HEK293 (cell line): ENCODE measurements around the gene CEACAM19.

Experiments
- CTCF ChIP-seq: fragments of 450-650 bp; formaldehyde crosslinking; IDR thresholded peaks from 2 replicates; pipeline ENCODE4 v1.5.1; 2016; ENCODE audit warnings: missing biosample characterization, missing genetic modification characterization
- GFI1B ChIP-seq: fragments of 450-650 bp; formaldehyde crosslinking; IDR thresholded peaks from 2 replicates; pipeline ENCODE4 v1.5.1; 2016; ENCODE audit warnings: missing biosample characterization, missing genetic modification characterization
- SCRT1 ChIP-seq: fragments of 450-650 bp; formaldehyde crosslinking; IDR thresholded peaks from 2 replicates; pipeline ENCODE4 v1.5.1; 2016; ENCODE audit warnings: missing biosample characterization, missing genetic modification characterization, borderline replicate concordance
- WT1 ChIP-seq: fragments of 450-650 bp; formaldehyde crosslinking; IDR thresholded peaks from 2 replicates; pipeline ENCODE4 v1.5.1; 2016; ENCODE audit warnings: missing biosample characterization, missing genetic modification characterization
- ZBTB44 ChIP-seq: fragments of 450-650 bp; IDR thresholded peaks from 2 replicates; pipeline ENCODE4 v1.5.1; 2018; ENCODE audit warnings: missing biosample characterization, mild to moderate bottlenecking, missing genetic modification characterization
- ZNF274 ChIP-seq, 2 experiments: fragments of 200-500 bp in 1 of 2; fragments of 450-650 bp in 1 of 2; sonication (Bioruptor generic) in 1 of 2; formaldehyde crosslinking in 1 of 2; IDR thresholded peaks; 2 replicates each; pipeline versions ENCODE4 v1.5.1 to v1.6.1; 2014 to 2016; ENCODE audit warnings: borderline replicate concordance in 1 of 2, inconsistent platforms in 1 of 2, low read length in 1 of 2, missing biosample characterization in 1 of 2, missing genetic modification characterization in 1 of 2
- ZNF280D ChIP-seq: fragments of 450-650 bp; formaldehyde crosslinking; IDR thresholded peaks from 2 replicates; pipeline ENCODE4 v1.5.1; 2016; ENCODE audit warnings: missing biosample characterization, missing genetic modification characterization
- ZNF398 ChIP-seq: fragments of 450-650 bp; formaldehyde crosslinking; IDR thresholded peaks from 2 replicates; pipeline ENCODE4 v1.5.1; 2017; ENCODE audit warnings: missing biosample characterization, missing genetic modification characterization
- ZNF530 ChIP-seq: fragments of 450-650 bp; formaldehyde crosslinking; IDR thresholded peaks from 2 replicates; pipeline ENCODE4 v1.5.1; 2016; ENCODE audit warnings: low read depth, missing biosample characterization, missing genetic modification characterization
- ZNF623 ChIP-seq: fragments of 450-650 bp; formaldehyde crosslinking; IDR thresholded peaks from 2 replicates; pipeline ENCODE4 v1.5.1; 2016; ENCODE audit warnings: missing biosample characterization, missing genetic modification characterization
- ZNF624 ChIP-seq: fragments of 450-650 bp; formaldehyde crosslinking; IDR thresholded peaks from 2 replicates; pipeline ENCODE4 v1.5.1; 2017; ENCODE audit warnings: missing biosample characterization, missing genetic modification characterization
- ZNF768 ChIP-seq: fragments of 450-650 bp; formaldehyde crosslinking; IDR thresholded peaks from 2 replicates; pipeline ENCODE4 v1.5.1; 2018; ENCODE audit warnings: missing biosample characterization, mild to moderate bottlenecking, missing genetic modification characterization

GRCh38 chr19:44623626-44624025 is 47.7 kb upstream of the CEACAM19 start:
- TF ChIP-seq CTCF (tag by site-specific recombination) = no peak
- no peak for TF ChIP-seq ZNF623 (tag by site-specific recombination)
- TF ChIP-seq ZNF280D (tag by site-specific recombination) = no peak
- no peak for TF ChIP-seq ZBTB44 (tag by site-specific recombination)
- no peak for TF ChIP-seq ZNF274 (IDR thresholded peaks at IDR 0.05; ENCODE audit: low read length)
- TF ChIP-seq ZNF274 (tag by site-specific recombination; IDR thresholded peaks at IDR 0.05; ENCODE audit: borderline replicate concordance) = no peak
- TF ChIP-seq SCRT1 (tag by site-specific recombination) = no peak
- no peak for TF ChIP-seq GFI1B
- TF ChIP-seq ZNF768 = no peak
- TF ChIP-seq WT1 = no peak
- TF ChIP-seq ZNF398 (tag by site-specific recombination) = no peak
- TF ChIP-seq ZNF530 (tag by site-specific recombination) = no peak
- TF ChIP-seq ZNF624 (tag by site-specific recombination) = no peak
